GM23248 (cell line): ENCODE measurements around the gene C1orf167.

Source experiments
- EZH2 ChIP-seq: fragments of 200-600 bp; sonication (generic); IDR thresholded peaks from 2 replicates; pipeline ENCODE4 v1.6.1; 2018; ENCODE audit warnings: antibody characterized with exemption, mild to moderate bottlenecking; ENCODE audit not compliant: insufficient read depth, poor library complexity, severe bottlenecking
- EZH2phosphoT487 ChIP-seq: fragments of 200-600 bp; sonication (generic); IDR thresholded peaks from 2 replicates; pipeline ENCODE4 v1.6.1; 2018; ENCODE audit warnings: antibody characterized with exemption, moderate library complexity, mild to moderate bottlenecking, low read depth; ENCODE audit not compliant: insufficient read depth

GRCh38 chr1:11802616-11802972 lies 40.6 kb downstream of the C1orf167 start:
- no peak for TF ChIP-seq EZH2
- TF ChIP-seq EZH2phosphoT487, result no peak
